ENCODE measurements around the gene VAT1L.

Gene VAT1L

GRCh38 chr16:77896415-77897128 lies 108.2 kb downstream of the VAT1L start:
- TF ChIP-seq TCF12 (IDR thresholded peaks at IDR 0.05; ENCODE audit: low read depth) (no peak), EP300 (IDR thresholded peaks at IDR 0.05; ENCODE audit: borderline replicate concordance) (no peak), EGR1 (IDR thresholded peaks at IDR 0.05) (no peak), CEBPB (IDR thresholded peaks at IDR 0.05) (no peak), CREB1 (IDR thresholded peaks at IDR 0.05; ENCODE audit: low read depth) (no peak), MAX (IDR thresholded peaks at IDR 0.05) (no peak), ZBTB7A (IDR thresholded peaks at IDR 0.05; ENCODE audit: low read depth) (no peak), RAD21 (IDR thresholded peaks at IDR 0.05; ENCODE audit: low read depth) (no peak), FOXM1 (IDR thresholded peaks at IDR 0.05; ENCODE audit: borderline replicate concordance, low read depth) (no peak), REST (IDR thresholded peaks at IDR 0.05; ENCODE audit: low read depth) (no peak), TAF1 (IDR thresholded peaks at IDR 0.05; ENCODE audit: low read depth) (no peak), TEAD4 (IDR thresholded peaks at IDR 0.05) (no peak), NFIC (IDR thresholded peaks at IDR 0.05) (no peak), YY1 (IDR thresholded peaks at IDR 0.05; ENCODE audit: low read depth) (no peak), USF1 (IDR thresholded peaks at IDR 0.05) (no peak)

GRCh38 chr16:77897129-77897437 lies 108.7 kb downstream of the VAT1L start:
- no peak for TF ChIP-seq ZBTB7A (IDR thresholded peaks at IDR 0.05; ENCODE audit: low read depth)
- TF ChIP-seq USF1 (IDR thresholded peaks at IDR 0.05): no peak
- no peak for TF ChIP-seq NFIC (IDR thresholded peaks at IDR 0.05)
- TF ChIP-seq TEAD4 (IDR thresholded peaks at IDR 0.05): no peak
- no peak for TF ChIP-seq EP300 (IDR thresholded peaks at IDR 0.05; ENCODE audit: borderline replicate concordance)
- no peak for TF ChIP-seq CREB1 (IDR thresholded peaks at IDR 0.05; ENCODE audit: low read depth)
- no peak for TF ChIP-seq MAX (IDR thresholded peaks at IDR 0.05)
- TF ChIP-seq FOXM1 (IDR thresholded peaks at IDR 0.05; ENCODE audit: borderline replicate concordance, low read depth): no peak

- TF ChIP-seq EP300 (IDR thresholded peaks at IDR 0.05; ENCODE audit: borderline replicate concordance): no peak
- no peak for TF ChIP-seq REST (IDR thresholded peaks at IDR 0.05; ENCODE audit: low read depth)
- no peak for TF ChIP-seq CREB1 (IDR thresholded peaks at IDR 0.05; ENCODE audit: low read depth)
- no peak for TF ChIP-seq ZBTB7A (IDR thresholded peaks at IDR 0.05; ENCODE audit: low read depth)
- TF ChIP-seq EGR1 (IDR thresholded peaks at IDR 0.05): no peak
- no peak for TF ChIP-seq TEAD4 (IDR thresholded peaks at IDR 0.05)
- no peak for TF ChIP-seq NFIC (IDR thresholded peaks at IDR 0.05)
- TF ChIP-seq FOXM1 (IDR thresholded peaks at IDR 0.05; ENCODE audit: borderline replicate concordance, low read depth): no peak
- TF ChIP-seq USF1 (IDR thresholded peaks at IDR 0.05): no peak
These were observed 109.7 kb downstream of the VAT1L start for GRCh38 chr16:77897831-77898605.

- TF ChIP-seq EGR1 (IDR thresholded peaks at IDR 0.05): no peak
- no peak for TF ChIP-seq MAX (IDR thresholded peaks at IDR 0.05)
- no peak for TF ChIP-seq USF1 (IDR thresholded peaks at IDR 0.05)
- no peak for TF ChIP-seq ZBTB7A (IDR thresholded peaks at IDR 0.05; ENCODE audit: low read depth)
- no peak for TF ChIP-seq CREB1 (IDR thresholded peaks at IDR 0.05; ENCODE audit: low read depth)
- no peak for TF ChIP-seq TCF12 (IDR thresholded peaks at IDR 0.05; ENCODE audit: low read depth)
- TF ChIP-seq TAF1 (IDR thresholded peaks at IDR 0.05; ENCODE audit: low read depth): no peak
- TF ChIP-seq NFIC (IDR thresholded peaks at IDR 0.05): no peak
- no peak for TF ChIP-seq EP300 (IDR thresholded peaks at IDR 0.05; ENCODE audit: borderline replicate concordance)
- TF ChIP-seq FOXM1 (IDR thresholded peaks at IDR 0.05; ENCODE audit: borderline replicate concordance, low read depth): no peak
- no peak for TF ChIP-seq CEBPB (IDR thresholded peaks at IDR 0.05)
- no peak for TF ChIP-seq REST (IDR thresholded peaks at IDR 0.05; ENCODE audit: low read depth)
- no peak for TF ChIP-seq TEAD4 (IDR thresholded peaks at IDR 0.05)
- TF ChIP-seq YY1 (IDR thresholded peaks at IDR 0.05; ENCODE audit: low read depth): no peak
- TF ChIP-seq RAD21 (IDR thresholded peaks at IDR 0.05; ENCODE audit: low read depth): no peak
These were observed 110.4 kb downstream of the VAT1L start for GRCh38 chr16:77898671-77899211.
